EL (cell line): ENCODE measurements around the gene UNC5C.
"Not testable (repeated sequence)": the region's sequence is repeated elsewhere in the genome, so short reads cannot be mapped to it uniquely, and the experiment has no call there.

ENCODE experiments used
- DNase-seq: peaks from one replicate; pipeline ENCODE4 v3.0.0-alpha.2; 2016

Gene UNC5C

GRCh38 chr4:95161781-95162469 lies 386.8 kb downstream of the UNC5C start:
- no peak for DNase-seq

DNA sequence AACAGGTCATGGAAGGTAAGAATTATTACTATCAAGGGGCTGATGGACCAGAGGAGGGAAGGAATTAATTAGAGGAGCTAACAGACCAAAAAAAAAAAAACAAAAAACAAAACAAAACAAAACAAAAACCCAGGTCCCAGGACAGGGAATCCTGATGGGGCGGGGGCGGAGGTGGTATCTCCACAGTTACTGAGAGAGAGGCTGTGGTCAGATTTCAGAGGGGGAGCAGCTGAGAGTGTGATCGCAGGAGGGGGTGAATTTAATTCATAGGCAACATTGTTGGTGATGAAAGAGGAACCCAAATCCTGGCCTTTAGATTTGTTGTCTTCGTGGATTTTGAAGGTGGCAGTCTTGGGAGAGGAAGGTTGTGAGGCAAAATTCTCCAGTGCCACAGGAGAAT lies 389.4 kb downstream of the UNC5C start:
- DNase-seq, result no peak

GRCh38 chr4:95158626-95159025 lies 390.1 kb downstream of the UNC5C start:
- no peak for DNase-seq

DNA sequence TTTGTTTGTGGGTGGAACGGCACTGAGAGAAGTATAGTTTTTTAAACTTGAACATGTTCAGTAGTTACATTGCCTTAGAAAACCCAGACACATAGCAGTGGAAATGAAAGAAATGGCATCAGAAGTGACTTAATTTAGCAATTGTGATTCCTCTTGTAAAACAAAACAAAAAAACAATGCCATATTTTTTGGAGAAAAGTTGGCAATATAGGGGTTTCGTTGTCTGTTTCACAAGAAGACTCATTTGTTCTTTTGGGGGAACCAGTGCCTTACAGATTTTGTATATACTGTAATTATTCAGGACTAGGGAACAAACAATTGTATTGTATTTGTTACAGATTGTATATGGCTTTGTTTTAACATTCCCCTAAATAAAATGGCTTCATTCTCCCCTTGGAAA lies 390.7 kb downstream of the UNC5C start:
- DNase-seq, result no peak

DNA sequence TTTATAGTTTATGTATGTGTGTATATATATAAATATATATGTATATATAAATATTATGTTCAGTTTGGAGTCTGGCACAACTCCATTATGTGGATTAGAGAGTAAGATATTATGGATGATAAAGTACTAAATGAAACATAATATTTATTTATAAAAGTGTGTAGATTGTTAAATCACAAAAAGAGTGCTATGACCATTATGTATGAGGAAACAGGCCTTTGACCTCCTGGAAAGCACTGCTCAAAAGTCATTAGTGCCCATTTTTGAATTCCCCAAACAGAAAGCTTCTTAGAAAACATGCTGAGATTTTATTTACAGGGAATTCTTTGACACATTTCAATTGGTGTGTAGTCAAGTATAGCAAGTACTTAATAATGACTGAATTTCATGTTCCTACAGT lies 391.2 kb downstream of the UNC5C start:
- DNase-seq, result no peak

DNA sequence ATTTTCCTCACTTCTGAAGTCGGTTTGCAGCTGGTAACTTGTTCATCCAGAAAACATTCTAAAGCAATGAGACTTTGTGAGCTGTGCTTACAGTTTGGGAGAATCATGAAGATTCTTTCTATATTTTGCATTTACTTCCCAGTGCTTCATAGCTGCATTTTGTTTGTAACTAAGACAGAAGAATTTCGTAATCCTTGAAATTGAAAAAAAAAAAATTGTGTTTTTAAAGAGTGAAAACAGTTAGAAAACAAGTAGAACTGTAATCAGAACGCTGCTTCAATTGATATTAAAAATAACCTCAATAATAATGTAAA lies 392.4 kb downstream of the UNC5C start:
- no peak for DNase-seq

GRCh38 chr4:95155759-95156451 lies 392.9 kb downstream of the UNC5C start:
- DNase-seq, result peak; percentile 2

DNA sequence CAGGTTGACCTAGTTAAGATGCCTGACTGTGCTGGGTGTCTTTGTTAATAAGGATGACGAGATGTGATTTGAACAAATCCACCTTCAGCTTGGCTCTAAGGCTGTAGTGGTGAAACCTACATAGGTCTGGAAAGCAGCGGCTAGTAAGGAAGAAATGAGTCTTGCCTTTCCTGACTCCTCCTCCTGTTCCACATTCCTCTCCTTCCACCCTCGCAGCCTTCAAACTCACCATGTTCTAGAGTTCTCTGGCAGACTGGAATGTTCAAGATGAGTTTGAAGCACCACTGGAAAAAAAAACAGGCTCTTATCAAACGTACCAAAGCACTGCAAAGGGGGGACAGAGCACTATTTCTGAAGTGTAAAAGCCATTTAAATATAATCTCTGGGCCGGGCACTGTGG lies 395.6 kb downstream of the UNC5C start:
- no peak for DNase-seq

DNA sequence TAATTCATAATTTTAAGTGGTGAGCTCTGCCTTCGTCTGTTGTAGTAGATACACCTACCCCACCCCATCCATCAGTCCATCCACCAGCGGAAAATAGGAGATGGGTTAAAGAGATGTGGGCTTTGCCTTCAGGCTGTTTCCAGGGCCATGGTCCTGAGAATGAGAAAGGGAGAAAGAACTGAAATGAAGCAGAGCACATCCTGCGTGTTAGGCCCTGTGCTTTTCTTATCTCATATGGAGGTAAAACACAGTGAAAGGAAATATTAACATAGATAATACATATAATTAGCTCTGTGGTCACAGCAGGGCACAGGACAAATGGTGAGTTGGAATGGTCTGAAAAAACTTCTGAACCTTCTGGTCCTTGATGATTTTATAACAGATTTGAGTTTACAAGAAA lies 397.5 kb downstream of the UNC5C start:
- DNase-seq, result no peak

DNA sequence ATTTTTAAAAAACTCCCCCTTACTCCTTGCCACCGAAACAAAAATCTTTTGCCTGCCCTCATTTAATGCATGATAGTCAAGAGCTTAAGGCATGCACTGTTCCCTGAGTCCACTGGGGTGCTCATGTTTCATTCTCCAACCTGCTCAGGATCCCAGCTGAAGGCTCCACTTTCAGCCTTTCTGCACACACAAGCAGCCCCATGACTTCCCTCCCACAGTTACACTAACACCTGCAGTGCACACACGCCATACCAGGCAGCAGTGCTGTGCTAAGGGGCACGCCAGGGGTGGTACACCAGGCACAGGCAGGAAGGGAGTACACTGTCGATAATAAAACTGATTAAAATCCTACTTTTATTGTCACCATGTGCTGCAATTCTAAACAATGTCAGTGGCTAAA lies 405.8 kb downstream of the UNC5C start:
- DNase-seq, result no peak

- DNase-seq, result no peak
Measured at GRCh38 chr4:95141361-95141760, 407.4 kb downstream of the UNC5C start.

GRCh38 chr4:95139424-95139823 lies 409.3 kb downstream of the UNC5C start:
- DNase-seq, result not testable (repeated sequence)

DNA sequence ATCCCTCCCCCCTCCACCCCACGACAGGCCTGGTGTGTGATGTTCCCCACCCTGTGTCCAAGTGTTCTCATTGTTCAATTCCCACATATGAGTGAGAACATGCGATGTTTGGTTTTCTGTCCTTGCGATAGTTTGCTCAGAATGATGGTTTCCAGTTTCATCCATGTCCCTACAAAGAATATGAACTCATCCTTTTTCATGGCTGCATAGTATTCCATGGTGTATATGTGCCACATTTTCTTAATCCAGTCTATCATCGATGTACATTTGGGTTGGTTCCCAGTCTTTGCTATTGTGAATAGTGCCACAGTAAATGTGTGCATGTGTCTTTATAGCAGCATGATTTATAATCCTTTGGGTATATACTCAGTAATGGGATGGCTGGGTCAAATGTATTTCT lies 414.8 kb downstream of the UNC5C start:
- not testable (repeated sequence) for DNase-seq

DNA sequence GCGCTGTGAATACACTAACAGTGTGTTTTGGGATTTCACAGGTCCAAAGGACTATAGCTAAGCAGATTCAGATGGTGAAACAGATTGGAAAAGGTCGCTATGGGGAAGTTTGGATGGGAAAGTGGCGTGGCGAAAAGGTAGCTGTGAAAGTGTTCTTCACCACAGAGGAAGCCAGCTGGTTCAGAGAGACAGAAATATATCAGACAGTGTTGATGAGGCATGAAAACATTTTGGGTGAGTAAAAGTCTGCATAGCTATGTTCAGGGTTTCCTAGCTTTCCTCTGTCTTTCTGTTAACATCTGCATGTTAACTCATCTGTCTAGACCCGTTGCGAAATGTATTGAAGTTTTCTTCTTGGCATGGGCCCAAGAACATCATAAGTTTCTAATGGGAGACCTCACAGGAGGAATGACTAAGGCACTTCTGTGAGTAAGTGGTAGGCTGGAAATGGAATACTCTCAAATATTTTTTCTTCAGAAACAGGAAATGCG lies 418.9 kb downstream of the UNC5C start:
- peak; percentile 86 for DNase-seq

- no peak for DNase-seq
Measured at GRCh38 chr4:95129031-95129430, 419.7 kb downstream of the UNC5C start.

DNA sequence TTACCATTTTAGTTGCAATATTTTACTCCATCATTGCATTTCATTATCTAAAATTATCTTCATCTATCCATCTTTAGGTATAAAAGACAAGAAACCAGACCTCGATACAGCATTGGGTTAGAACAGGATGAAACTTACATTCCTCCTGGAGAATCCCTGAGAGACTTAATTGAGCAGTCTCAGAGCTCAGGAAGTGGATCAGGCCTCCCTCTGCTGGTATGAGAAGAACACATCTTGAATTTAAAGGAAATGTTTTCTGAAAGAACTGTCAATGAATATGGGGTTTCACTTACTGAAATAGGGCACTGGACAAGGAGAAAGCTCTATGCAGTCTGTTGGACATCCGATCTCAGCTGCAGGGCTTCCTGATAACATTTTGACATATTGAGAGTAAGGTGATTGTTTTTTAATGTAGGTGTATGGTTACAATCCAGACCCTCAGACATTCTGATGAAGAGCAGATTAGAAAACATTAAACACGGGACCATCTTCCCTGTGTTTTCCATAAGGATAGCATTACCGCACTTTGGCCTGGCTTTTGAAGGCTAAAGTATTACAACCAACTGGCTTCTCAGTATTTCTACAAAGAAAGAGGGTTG lies 423.8 kb downstream of the UNC5C start:
- peak; percentile 33 for DNase-seq

- DNase-seq, result no peak
Measured at GRCh38 chr4:95122001-95122400, 426.8 kb downstream of the UNC5C start.

GRCh38 chr4:95120456-95120855 lies 428.3 kb downstream of the UNC5C start:
- DNase-seq, result no peak

GRCh38 chr4:95118497-95118896 lies 430.3 kb downstream of the UNC5C start:
- no peak for DNase-seq

DNA sequence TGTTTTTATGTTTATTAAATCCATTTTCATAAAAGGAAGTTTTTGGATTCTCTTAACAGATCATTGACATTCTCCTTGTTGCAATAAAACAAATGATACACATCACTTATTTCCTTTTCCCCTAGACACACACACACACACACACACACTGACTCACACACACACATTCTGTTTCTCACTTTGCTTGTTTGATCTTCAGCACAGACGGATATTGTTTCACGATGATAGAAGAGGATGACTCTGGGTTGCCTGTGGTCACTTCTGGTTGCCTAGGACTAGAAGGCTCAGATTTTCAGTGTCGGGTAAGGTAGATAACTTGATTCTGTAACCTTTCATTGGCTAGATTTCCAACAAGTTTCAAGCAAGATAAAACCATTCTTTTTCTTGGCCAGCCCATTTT lies 434.3 kb downstream of the UNC5C start:
- no peak for DNase-seq
